Spleen (tissue), 7 donors: Measurements from ENCODE around the gene ATP1B3.
A peak's percentile ranks its signal among the peaks of the same experiment; 100 is the strongest.

Experiments
- POLR2AphosphoS5 ChIP-seq, 3 donors: sonication (generic); formaldehyde crosslinking; IDR thresholded peaks; one replicate each; pipeline ENCODE4 v1.5.1; 2017; ENCODE audit warnings: antibody characterized with exemption in 3 of 3
- TF ChIP-seq, protein P1 (sequence below), 11 experiments: fragments of 200-600 bp in 7 of 11; fragments of 450-650 bp in 4 of 11; sonication (generic) in 4 of 11; IDR thresholded peaks in 8 of 11; conservative IDR thresholded peaks in 3 of 11; 1 replicate in 7 of 11; 2 replicates in 4 of 11; pipeline versions ENCODE4 v1.4.0 to v1.8.0; 2016 to 2021; ENCODE audit warnings: antibody characterized with exemption in 11 of 11, inconsistent platforms in 4 of 11, mild to moderate bottlenecking in 1 of 11
- donor health status: DM: no; HTN: no; CAD: no; lungs with moderate emphysema.
- donor health status: DM: no; HTN: no; CAD: no.
- donor health status: DM: no; HTN: no; CAD: no.

DNA sequence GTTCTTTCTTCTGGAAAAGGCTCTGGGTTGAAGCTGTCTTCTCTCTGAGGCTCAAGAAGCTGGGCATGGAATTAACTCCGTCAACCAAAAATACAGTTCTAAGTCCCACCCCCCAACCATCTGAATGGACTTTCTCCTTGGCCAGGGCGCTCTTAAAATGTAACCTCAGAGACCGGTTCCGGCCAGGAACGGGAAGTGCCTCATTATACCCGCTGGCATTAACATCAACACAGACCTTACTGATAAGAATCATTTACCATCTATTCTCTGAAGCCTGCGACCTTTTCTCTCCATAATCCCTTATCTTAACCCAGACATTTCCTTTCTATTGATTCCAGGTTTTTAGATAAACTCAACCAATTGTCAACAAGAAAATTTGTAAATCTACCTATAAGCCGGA, 64.7 kb downstream of the ATP1B3 start:
- peak in 1 of 3 donors; percentile 62 for TF ChIP-seq POLR2AphosphoS5 (IDR thresholded peaks at IDR 0.05)
- TF ChIP-seq, protein P1, sequence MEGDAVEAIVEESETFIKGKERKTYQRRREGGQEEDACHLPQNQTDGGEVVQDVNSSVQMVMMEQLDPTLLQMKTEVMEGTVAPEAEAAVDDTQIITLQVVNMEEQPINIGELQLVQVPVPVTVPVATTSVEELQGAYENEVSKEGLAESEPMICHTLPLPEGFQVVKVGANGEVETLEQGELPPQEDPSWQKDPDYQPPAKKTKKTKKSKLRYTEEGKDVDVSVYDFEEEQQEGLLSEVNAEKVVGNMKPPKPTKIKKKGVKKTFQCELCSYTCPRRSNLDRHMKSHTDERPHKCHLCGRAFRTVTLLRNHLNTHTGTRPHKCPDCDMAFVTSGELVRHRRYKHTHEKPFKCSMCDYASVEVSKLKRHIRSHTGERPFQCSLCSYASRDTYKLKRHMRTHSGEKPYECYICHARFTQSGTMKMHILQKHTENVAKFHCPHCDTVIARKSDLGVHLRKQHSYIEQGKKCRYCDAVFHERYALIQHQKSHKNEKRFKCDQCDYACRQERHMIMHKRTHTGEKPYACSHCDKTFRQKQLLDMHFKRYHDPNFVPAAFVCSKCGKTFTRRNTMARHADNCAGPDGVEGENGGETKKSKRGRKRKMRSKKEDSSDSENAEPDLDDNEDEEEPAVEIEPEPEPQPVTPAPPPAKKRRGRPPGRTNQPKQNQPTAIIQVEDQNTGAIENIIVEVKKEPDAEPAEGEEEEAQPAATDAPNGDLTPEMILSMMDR (IDR thresholded peaks at IDR 0.05 in 8 of 11, conservative IDR thresholded peaks at IDR 0.05 in 3 of 11) = no peak
